Type B pancreatic cell (in vitro differentiated cells): ENCODE measurements around the gene MRGPRE. TPM values are rescaled to one million over a fixed set of nuclear protein-coding genes. Genes with fewer than 3 reads are reported as not detected.

Experiments
- DNase-seq: peaks from one replicate; pipeline ENCODE4 v3.0.0; 2021; ENCODE audit warnings: mixed read lengths; ENCODE audit not compliant: unreplicated experiment; ENCODE audit errors: extremely low spot score
- H3K27ac Mint-ChIP-seq: 2 replicates; pipeline ENCODE4 v1.8.0; 2021; ENCODE audit warnings: mild to moderate bottlenecking, mixed read lengths
- H3K27me3 Mint-ChIP-seq: 2 replicates; pipeline ENCODE4 v1.8.0; 2021; ENCODE audit warnings: mixed read lengths
- H3K36me3 Mint-ChIP-seq: 2 replicates; pipeline ENCODE4 v1.8.0; 2021; ENCODE audit warnings: mixed read lengths
- H3K4me1 Mint-ChIP-seq: one replicate; pipeline ENCODE4 v1.8.0; 2021; ENCODE audit warnings: mixed read lengths; ENCODE audit not compliant: unreplicated experiment
- H3K4me3 Mint-ChIP-seq: 2 replicates; pipeline ENCODE4 v1.8.0; 2021; ENCODE audit warnings: mild to moderate bottlenecking, mixed read lengths
- H3K9me3 Mint-ChIP-seq: 2 replicates; pipeline ENCODE4 v1.8.0; 2021; ENCODE audit warnings: mixed read lengths
- total RNA-seq: library from RNA; stranded (reverse); gene quantifications from 2 replicates; pipeline ENCODE4 v1.2.1, GENCODE V29; 2021; ENCODE audit warnings: low replicate concordance
- TF ChIP-seq, protein P1 (sequence below): fragments of 200-600 bp; sonication (generic); conservative IDR thresholded peaks from 2 replicates; pipeline ENCODE4 v1.5.0; 2021; ENCODE audit warnings: antibody characterized with exemption, mild to moderate bottlenecking

MRGPRE gene
- total RNA-seq, 1 donor from 2014 or later, result not detected

- H3K27ac Mint-ChIP-seq, result no peak overlapping the region
- peaks cover 6% of the 10 kb centered on the region for H3K4me1 Mint-ChIP-seq
- TF ChIP-seq, protein P1, sequence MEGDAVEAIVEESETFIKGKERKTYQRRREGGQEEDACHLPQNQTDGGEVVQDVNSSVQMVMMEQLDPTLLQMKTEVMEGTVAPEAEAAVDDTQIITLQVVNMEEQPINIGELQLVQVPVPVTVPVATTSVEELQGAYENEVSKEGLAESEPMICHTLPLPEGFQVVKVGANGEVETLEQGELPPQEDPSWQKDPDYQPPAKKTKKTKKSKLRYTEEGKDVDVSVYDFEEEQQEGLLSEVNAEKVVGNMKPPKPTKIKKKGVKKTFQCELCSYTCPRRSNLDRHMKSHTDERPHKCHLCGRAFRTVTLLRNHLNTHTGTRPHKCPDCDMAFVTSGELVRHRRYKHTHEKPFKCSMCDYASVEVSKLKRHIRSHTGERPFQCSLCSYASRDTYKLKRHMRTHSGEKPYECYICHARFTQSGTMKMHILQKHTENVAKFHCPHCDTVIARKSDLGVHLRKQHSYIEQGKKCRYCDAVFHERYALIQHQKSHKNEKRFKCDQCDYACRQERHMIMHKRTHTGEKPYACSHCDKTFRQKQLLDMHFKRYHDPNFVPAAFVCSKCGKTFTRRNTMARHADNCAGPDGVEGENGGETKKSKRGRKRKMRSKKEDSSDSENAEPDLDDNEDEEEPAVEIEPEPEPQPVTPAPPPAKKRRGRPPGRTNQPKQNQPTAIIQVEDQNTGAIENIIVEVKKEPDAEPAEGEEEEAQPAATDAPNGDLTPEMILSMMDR, result no peak
- H3K36me3 Mint-ChIP-seq, result no peaks in the 10 kb centered on the region
- H3K9me3 Mint-ChIP-seq, result no peaks in the 10 kb centered on the region
- H3K27me3 Mint-ChIP-seq, result peaks cover 20% of the 10 kb centered on the region
- no peak for DNase-seq
- H3K4me3 Mint-ChIP-seq, result no peak overlapping the region
These were observed 5.2 kb downstream of the MRGPRE start for GRCh38 chr11:3226846-3227567.

DNA sequence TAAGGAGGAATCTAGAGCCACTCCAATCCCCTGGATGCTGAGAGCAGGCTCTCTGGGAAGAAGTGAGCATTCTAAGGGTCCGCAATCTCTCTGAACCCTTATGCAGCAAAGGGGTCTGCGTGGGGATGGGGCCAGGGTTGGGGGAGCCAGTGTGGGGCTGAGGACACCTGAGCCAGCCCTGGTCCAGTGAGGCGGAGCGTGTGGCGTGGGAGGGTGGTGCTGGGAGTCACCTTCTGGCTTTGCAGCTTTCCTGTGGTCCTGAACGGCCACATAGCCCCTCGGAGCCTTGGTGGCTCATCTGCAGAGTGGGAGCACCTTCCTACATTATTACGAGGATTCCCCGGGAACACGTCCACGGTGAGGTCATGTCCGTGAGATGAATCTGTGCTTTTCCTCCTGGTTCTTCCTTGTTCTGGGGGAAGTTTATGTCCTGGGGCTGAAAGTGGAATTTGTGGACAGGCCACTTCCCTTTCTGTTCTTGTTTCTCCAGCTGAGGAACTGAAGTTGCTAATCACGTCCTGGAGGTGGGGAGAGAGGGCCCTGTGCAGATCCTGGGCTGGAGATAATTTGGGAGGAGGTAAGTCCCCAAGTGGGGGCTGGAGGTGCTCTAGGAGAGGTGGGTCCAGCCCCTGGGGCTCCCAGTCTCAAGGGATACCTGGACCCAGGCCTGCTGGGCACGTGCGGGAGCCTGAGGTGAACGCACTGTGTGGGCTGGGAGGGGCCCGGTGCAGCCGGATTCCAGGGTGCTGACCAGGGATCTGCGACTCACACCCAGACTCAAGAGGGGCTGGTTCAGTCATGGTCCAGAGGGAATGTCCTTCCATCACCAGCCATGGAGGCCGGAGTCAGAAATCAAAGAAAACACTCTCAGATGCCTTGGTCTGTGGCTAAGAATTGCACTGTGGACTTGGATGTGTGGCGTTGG is 6.1 kb downstream of the MRGPRE start:
- H3K4me3 Mint-ChIP-seq, result no peak overlapping the region
- no peak overlapping the region for H3K27ac Mint-ChIP-seq
- H3K36me3 Mint-ChIP-seq, result no peaks in the 10 kb centered on the region
- DNase-seq, result no peak
- H3K4me1 Mint-ChIP-seq, result peaks cover 6% of the 10 kb centered on the region
- no peaks in the 10 kb centered on the region for H3K9me3 Mint-ChIP-seq
- H3K27me3 Mint-ChIP-seq, result peaks cover 20% of the 10 kb centered on the region
- TF ChIP-seq, protein P1, result no peak

DNA sequence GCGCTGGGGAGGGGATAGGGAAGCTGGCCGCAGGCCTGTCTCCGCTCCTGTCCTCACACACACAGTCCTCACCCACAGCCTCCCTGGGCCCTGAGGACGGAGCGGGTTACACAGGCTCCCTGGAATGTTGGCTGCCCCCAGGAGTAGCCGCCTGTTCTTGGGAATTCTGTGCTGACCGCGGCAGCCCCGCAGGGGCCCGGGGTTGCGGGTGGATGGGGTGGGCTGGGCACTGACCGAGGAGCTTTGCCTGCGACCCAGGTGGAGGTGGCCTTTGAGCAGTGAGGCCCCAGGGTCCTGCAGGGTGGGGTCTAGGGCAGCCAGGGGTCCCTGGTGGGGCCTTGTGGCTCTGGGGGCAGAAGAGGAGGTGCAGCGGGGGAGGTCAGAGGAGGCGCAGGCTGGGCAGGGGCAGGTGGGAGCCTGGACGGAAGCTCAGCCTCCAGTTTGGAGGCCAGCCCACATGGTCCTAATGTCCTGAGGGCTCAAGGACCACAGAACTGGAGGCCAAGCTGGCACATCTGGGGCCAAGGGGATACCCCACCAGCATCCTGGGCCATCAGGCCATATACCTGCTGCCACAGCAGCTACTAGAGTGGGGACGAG is 7.0 kb downstream of the MRGPRE start:
- H3K27ac Mint-ChIP-seq, result no peak overlapping the region

DNA sequence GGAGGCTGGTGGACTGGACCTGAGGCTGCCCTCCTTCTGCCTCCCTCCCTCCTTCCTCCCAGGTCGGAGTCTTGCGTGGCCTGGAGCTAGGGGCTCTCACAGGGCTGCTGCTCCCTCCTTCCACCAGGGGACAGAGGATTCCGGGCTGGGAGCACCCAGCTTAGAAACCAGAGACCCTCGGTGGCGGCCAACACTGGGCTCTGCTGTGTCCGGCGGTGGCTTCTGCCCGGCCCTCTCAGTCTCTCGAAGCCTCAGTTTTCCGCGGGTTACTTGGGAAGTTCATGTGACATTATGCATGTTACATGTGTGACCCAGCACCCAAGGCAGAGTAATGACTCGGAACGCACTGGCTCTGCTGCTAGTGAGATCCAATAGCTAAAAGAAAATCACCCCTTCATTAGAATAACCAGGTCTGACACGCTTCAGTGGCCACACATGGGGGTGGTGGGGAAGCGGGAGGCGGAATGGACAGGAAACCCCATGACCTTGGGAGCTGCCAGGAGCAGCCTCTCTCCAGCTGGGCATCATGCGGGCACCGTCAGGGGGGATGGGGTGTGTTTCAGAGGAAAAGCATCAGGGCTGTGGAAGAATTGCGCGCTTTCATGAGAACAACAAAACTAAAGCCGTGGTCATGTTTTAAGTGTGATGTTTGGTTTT is 7.7 kb downstream of the MRGPRE start:
- Mint-ChIP-seq H3K36me3 (no peaks in the 10 kb centered on the region), H3K4me1 (peaks cover 6% of the 10 kb centered on the region), H3K27ac (no peak overlapping the region), H3K4me3 (no peak overlapping the region), H3K9me3 (no peaks in the 10 kb centered on the region), H3K27me3 (peaks cover 24% of the 10 kb centered on the region)
- no peak for DNase-seq
- TF ChIP-seq, protein P1, result no peak

More for the DNA sequence above, 7.0 kb downstream of the MRGPRE start:
- H3K36me3 Mint-ChIP-seq, result no peaks in the 10 kb centered on the region
- DNase-seq, result peak; percentile 67
- H3K4me3 Mint-ChIP-seq, result no peak overlapping the region
- TF ChIP-seq, protein P1, result no peak
- peaks cover 20% of the 10 kb centered on the region for H3K27me3 Mint-ChIP-seq
- no peaks in the 10 kb centered on the region for H3K9me3 Mint-ChIP-seq
- H3K4me1 Mint-ChIP-seq, result peaks cover 6% of the 10 kb centered on the region

- H3K27me3 Mint-ChIP-seq, result peaks cover 26% of the 10 kb centered on the region
- TF ChIP-seq, protein P1, result no peak
- no peaks in the 10 kb centered on the region for H3K36me3 Mint-ChIP-seq
- H3K4me3 Mint-ChIP-seq, result no peak overlapping the region
- DNase-seq, result no peak
- peaks cover 6% of the 10 kb centered on the region for H3K4me1 Mint-ChIP-seq
- no peak overlapping the region for H3K27ac Mint-ChIP-seq
- no peaks in the 10 kb centered on the region for H3K9me3 Mint-ChIP-seq
These were observed 8.3 kb downstream of the MRGPRE start for GRCh38 chr11:3223932-3224381.
